NCI-H748 treated with DMSO at 0.1 percent for 48 hours (cell line): ENCODE measurements around the gene IL18R1.

Experiments used
- DNase-seq: peaks from one replicate; lab custom pipeline; 2025; lab: John Stamatoyannopoulos, UW

The IL18R1 gene

GRCh38 chr2:102345329-102345920 lies 10.2 kb upstream of the IL18R1 start:
- DNase-seq, result no peak

- no peak for DNase-seq
Observed at GRCh38 chr2:102346381-102347130, 9.0 kb upstream of the IL18R1 start.

DNA sequence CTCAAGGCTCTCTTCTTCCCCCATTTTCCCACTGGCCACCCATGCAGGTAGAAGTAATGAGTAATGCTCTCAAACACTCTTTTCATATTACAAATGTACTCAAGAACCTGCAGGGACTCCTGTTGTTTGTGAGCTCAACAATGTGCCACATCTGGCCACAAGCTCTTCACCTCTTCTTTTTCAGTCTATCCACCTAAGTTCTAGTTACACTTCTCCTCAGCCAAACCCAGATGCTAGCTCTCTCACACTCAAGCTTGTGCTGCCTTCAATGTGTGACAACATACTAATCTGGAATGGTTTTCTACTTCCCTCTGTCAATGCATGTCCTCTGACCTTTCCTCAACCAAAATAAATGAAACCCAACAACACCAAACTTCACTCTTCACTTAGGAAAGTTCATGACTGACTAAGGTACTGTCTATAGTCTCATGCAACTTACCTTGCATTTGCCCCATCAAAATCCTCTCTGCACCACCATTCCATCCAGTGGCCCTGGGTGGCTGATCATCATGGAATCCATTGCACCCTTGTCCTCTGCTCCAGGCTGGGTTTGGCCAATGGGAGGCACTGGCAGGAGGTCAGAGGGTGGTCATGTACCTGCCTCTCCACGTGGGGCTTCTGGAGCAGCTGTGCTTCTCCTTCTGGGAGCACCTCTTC lies 5.3 kb upstream of the IL18R1 start:
- DNase-seq, result no peak

- DNase-seq, result no peak
Observed at GRCh38 chr2:102356381-102356712, 751 bp downstream of the IL18R1 start.

DNA sequence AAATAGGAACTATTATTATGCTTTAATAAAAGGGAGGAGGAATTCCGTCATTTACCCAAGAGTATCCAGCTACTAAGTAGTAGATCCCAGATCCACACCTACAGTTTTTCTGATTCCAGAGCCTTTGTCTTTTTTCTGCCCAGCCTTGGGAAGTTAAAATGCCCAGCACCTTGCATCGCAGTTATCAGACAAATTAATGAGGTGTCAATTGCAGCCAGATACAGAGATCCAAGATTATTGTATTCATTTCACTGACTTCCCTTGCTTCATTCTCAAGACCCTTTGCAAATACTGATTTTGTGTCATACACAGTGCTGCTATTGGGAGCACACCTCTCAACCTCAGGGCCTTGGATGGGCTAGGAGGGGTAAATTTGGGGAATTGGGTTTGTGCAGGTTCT lies 1.1 kb downstream of the IL18R1 start:
- DNase-seq, result no peak

DNA sequence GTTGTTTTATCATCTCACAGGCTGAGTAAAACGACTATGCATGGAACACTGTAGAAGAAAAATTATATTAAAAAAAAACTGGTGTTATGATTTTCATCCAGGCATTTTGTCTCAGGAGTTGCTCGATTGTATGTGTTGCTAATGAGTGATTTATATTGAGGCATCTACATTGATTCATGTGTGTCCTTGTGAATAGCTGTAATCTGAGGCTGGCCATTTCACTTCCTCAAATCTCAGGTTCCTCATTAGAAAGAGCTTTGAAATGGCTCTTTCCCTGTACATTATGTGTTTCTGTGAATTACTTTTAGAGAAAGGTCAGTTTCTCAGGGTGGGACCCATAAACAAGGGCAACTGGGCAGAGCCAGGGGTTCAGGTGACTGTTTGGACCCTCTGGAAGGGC lies 2.3 kb downstream of the IL18R1 start:
- no peak for DNase-seq

DNA sequence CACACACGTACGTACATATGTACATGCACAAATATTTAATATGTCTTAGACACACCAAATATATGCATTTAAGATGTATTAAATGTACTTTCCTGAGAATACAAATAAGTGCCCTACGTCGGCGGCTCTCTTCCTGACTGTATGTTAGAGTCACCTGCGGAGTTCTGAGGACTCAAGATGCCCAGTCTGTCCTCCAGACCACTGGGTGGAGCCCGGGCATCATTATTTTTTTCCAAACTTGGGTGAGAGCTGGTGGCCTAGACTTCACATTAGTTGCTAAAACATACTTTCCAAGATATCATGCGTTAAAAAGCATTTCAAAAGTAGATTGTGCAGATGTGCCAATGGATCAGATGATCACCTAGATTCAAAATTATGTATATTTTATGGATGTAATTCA lies 2.9 kb downstream of the IL18R1 start:
- no peak for DNase-seq

DNA sequence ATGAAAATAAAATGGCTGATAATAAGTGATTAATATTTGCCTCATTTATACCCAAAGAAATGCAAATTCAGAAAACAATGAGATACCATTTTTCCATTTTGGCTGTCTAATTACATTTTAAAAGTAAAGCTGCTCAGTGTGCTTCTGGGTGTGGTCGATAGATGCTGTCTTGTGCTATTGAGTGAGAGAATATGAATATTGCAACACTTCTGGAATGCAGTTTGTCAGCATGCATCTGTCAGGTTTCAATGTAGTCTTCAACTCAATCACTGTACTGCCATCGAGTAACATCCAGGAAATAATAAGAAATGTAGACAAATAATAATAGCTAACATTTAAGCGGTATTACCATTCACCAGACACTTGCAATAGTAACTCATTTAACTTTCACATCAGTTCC lies 3.9 kb downstream of the IL18R1 start:
- no peak for DNase-seq

DNA sequence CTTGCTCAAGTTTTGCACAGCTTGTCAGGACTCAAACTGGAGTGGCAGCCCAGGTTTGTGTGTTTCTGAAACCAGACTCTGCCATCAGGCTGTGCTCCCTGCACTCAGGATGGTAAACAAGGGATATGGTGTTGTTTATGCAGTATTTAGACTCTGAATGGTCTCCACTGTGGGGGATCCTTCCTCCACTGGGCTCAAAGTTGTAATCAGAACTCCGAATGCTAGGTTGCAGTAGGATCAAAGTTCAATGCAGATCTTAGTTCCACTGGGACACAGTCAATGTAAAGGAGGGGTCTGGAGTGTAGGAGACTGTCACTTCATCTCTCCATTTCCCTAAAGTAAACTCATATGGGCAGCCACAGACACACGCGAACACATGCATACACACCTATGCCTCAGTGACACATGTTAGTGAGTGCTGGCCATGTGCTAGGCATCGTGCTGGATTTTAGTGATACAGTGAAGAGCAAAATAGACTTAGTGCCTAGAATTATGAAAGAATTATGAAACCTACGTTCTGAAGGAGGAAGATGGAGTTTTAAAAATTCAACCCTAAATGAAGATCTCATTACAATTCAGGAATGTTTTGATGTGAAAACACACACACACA lies 6.1 kb downstream of the IL18R1 start:
- DNase-seq, result no peak

DNA sequence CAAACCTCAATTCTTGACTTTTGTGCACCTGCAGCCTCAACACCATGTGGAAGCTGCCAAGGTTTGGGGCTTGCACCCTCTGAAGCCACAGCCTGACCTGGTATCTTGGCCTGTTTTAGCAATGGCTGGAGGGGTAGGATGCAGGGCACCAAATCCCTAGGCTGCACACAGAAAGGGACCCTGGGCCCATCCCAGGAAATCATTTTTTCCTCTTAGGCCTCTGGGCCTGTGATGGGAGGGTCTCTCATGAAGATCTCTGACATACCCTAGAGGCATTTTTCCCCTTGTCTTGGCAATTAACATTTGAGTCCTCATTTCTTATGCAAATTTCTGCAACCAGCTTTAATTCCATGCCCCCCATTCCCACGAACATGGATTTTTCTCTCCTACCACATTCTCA lies 10.2 kb downstream of the IL18R1 start:
- DNase-seq, result no peak

DNA sequence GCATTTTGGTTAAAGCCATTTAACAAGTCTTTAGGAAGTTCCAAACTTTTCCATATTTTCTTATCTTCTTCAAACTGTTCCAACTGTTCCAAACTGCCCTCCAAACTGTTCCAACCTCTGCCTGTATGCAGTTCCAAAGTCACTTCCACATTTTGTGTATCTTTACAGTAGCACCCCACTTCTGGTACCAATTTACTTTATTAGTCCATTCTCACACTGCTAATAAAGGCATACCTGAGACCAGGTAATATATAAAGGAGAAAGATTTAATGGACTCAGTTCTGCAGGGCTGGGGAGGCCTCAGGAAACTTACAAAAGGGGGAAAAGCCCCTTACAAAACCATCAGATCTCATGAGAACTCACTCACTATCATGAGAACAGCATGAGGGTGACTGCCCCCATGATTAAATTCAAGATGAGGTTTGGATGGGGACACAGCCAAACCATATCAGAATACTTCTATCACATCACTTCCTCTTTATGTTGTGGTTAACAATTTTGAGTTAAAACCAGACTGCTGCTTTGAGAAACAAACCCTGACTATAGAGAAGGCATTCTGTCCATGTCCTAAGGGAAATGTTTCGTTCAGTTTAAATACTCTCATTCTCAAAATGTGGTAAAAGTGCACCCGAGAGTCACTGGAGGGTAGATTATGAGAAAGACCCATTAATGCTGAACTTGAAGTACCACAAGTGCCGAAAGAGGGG lies 11.0 kb downstream of the IL18R1 start:
- no peak for DNase-seq

DNA sequence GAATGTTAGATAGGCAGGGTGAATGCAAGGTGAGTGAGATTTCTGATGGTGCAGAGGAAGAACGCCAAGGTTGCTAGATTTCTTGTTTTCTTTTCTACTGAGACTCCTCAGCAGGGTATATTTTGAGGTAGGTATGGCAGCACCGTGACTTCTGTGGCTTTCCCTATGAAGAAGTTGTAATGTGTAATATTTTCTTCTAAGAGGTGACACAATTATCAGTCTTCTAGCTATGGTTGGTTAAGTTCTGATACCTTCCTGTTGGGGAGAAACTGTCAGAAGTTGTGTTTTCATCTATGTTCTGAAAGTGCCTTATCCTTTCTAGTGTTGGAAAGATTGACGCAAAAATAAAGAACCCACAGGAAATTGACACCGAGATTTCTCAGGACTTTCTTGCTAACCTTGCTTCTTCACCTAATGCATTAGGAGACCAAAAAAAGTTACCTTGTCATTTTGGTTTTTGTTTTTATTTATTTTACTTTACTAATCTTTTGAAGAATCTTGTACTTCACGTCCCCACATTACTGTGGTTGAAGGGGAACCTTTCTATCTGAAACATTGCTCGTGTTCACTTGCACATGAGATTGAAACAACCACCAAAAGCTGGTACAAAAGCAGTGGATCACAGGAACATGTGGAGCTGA lies 11.9 kb downstream of the IL18R1 start:
- no peak for DNase-seq

GRCh38 chr2:102368461-102369109 lies 13.0 kb downstream of the IL18R1 start:
- DNase-seq, result no peak

DNA sequence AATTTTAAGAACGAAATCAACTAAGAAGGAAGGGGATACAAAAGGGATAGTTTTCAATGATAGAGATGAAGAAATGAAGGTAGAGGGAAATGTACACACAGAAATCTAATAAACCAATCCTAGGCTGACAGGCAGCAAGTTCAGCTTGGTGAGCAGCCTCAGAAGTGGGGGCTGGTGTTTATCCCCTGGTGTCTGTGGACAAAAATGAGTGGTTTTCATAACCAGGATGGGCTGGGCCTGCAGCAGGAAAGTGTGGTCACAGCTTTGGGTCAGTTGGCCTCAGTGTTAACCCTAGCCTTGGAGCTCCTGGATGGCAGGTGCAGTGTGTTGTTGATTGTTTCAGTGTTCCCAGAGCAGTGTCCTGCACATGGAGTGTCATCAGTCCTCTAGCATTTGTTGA lies 14.3 kb downstream of the IL18R1 start:
- DNase-seq, result no peak

DNA sequence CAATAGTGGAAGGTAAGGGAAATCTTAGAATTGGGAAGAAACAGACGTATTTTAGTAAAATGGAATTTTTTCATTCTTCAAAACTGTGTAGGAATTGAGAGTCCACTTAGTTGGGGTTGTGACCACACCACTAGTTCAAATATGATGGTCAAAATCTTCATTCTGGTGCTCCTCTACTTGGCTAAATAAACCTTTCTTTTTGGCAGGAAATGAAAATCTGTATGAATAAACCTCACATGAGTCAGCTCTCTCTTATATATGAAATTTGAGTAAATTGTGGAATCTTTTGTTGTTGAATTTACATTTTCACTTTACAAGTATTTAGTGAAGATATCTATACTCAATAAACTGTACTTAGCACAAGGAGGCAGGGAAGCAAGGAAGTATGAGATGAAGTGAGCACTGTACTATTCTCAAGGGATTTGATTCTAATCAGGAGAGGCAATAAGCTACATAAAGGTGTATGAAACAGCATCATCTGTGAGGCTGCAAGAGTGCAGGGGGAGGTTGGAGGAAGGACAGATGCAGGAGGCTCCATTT lies 20.5 kb downstream of the IL18R1 start:
- no peak for DNase-seq

GRCh38 chr2:102383722-102384121 lies 28.1 kb downstream of the IL18R1 start:
- no peak for DNase-seq

- DNase-seq, result no peak
Observed at GRCh38 chr2:102385522-102385921, 29.9 kb downstream of the IL18R1 start.

- no peak for DNase-seq
Observed at GRCh38 chr2:102386004-102386403, 30.4 kb downstream of the IL18R1 start.

DNA sequence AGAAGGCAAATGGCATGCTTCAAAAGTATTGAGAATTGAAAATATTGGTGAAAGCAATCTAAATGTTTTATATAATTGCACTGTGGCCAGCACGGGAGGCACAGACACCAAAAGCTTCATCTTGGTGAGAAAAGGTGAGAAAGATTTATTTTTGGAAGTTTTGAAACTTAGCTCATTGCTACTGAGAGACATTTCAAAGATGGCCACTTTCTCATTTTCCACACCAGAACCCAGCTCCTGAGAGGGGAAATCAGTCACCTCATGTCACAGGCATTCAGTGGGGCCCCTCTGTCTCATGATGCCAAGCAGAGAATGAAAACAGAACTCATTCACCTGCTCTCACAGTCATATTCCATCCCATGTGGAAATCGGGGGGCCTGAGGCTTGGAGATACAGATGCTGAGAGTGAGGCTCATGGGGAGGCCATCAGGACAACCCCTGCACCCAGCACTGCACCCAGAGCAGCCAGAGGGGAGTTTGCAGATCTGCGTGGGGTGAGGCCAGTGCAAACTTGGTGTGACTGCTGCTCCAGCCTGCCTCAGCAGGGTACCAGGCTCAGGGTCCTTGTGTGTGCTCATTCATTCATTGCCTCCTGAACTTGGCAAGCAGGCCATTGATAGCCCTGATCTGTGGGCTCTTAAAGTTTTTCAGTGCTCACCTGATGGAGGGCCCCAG lies 31.4 kb downstream of the IL18R1 start:
- DNase-seq, result no peak

DNA sequence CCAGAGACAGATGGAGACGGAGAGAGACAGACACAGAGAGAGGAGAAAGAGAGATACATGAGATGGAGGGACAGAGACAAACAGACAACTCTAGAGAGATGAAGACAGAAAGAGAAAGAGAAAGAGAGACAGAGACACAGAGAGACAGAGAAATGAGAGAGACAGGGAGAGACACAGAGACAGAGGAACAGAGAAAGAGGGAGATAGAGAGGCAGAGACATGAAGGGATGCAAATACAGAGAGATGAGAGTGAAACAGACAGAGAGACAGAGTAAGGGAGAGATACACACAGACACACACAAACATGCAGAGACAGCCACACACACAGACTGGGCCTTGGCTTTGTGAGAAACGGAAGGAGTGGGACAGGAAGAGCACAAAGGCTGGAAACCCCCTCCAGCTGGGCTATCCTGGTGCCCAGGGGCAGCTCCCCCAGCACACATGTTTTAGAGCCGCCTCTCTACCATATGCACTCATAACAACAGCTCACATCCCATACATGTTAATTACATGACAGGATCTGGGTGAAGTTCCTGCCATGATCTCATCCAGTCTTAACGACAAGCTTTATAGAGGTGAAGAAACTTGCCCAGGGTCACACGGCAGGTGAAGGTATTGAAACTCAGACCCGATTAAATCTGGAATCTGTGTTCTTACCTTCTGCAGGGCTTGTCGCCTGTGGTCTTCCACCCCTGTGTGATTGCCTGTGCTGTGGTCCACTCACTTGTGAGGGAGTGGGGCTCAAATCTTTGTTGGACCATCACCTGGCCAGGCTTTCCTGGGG lies 32.4 kb downstream of the IL18R1 start:
- no peak for DNase-seq
